GM23248 (cell line): ENCODE data around the gene POMP. TPM values are rescaled to one million over a fixed set of nuclear protein-coding genes. Genes with fewer than 3 reads are reported as not detected.

Experiments used
- DNase-seq: peaks from one replicate; pipeline ENCODE4 v3.0.0-alpha.2; 2015
- H2AFZ ChIP-seq: fragments of 200-600 bp; sonication (generic); 2 replicates; pipeline ENCODE4 v1.6.1; 2016; ENCODE audit warnings: antibody characterized with exemption
- H3F3A ChIP-seq: fragments of 200-600 bp; sonication (generic); 2 replicates; pipeline ENCODE4 v1.6.1; 2016; ENCODE audit warnings: mild to moderate bottlenecking, antibody characterized with exemption, mixed run types; ENCODE audit not compliant: insufficient read depth
- H3K27ac ChIP-seq: fragments of 200-600 bp; sonication (generic); 2 replicates; pipeline ENCODE4 v1.5.1; 2016; ENCODE audit warnings: mild to moderate bottlenecking
- H3K27me3 ChIP-seq: fragments of 200-600 bp; sonication (generic); replicated peaks from 2 replicates; pipeline ENCODE4 v1.6.1; 2016; ENCODE audit warnings: mild to moderate bottlenecking; ENCODE audit not compliant: insufficient read depth
- H3K36me3 ChIP-seq: fragments of 200-600 bp; sonication (generic); 2 replicates; pipeline ENCODE4 v1.6.1; 2016; ENCODE audit warnings: low read depth, mild to moderate bottlenecking
- H3K4me1 ChIP-seq: fragments of 200-600 bp; sonication (generic); 2 replicates; pipeline ENCODE4 v1.6.1; 2016; ENCODE audit warnings: mild to moderate bottlenecking; ENCODE audit not compliant: insufficient read depth
- H3K4me2 ChIP-seq: fragments of 200-600 bp; sonication (generic); one replicate; pipeline ENCODE4 v1.6.1; 2016; ENCODE audit warnings: mild to moderate bottlenecking; ENCODE audit not compliant: unreplicated experiment
- H3K4me3 ChIP-seq: fragments of 200-600 bp; sonication (generic); 2 replicates; pipeline ENCODE4 v1.5.1; 2016; ENCODE audit warnings: mild to moderate bottlenecking
- H3K79me2 ChIP-seq: fragments of 200-600 bp; sonication (generic); 2 replicates; pipeline ENCODE4 v1.6.1; 2016; ENCODE audit warnings: mild to moderate bottlenecking; ENCODE audit not compliant: insufficient read depth
- H3K9ac ChIP-seq: fragments of 200-600 bp; sonication (generic); 2 replicates; pipeline ENCODE4 v1.6.1; 2016; ENCODE audit warnings: mild to moderate bottlenecking
- H3K9me2 ChIP-seq: fragments of 200-600 bp; sonication (generic); 2 replicates; pipeline ENCODE4 v1.6.1; 2016; ENCODE audit warnings: mixed run types, mild to moderate bottlenecking, moderate library complexity; ENCODE audit not compliant: insufficient read depth
- H3K9me3 ChIP-seq: fragments of 200-600 bp; sonication (generic); one replicate; pipeline ENCODE4 v1.6.1; 2017; ENCODE audit warnings: low read depth
- H4K20me1 ChIP-seq: fragments of 200-600 bp; sonication (generic); 2 replicates; pipeline ENCODE4 v1.6.0; 2016; ENCODE audit not compliant: insufficient read depth
- EZH2 ChIP-seq: fragments of 200-600 bp; sonication (generic); IDR thresholded peaks from 2 replicates; pipeline ENCODE4 v1.6.1; 2018; ENCODE audit warnings: antibody characterized with exemption, mild to moderate bottlenecking; ENCODE audit not compliant: insufficient read depth, poor library complexity, severe bottlenecking
- EZH2phosphoT487 ChIP-seq: fragments of 200-600 bp; sonication (generic); IDR thresholded peaks from 2 replicates; pipeline ENCODE4 v1.6.1; 2018; ENCODE audit warnings: antibody characterized with exemption, moderate library complexity, mild to moderate bottlenecking, low read depth; ENCODE audit not compliant: insufficient read depth
- WGBS, 2 experiments: methylation state at CpG; one replicate each; pipeline ENCODE4 v1.1.6; 2015 to 2017; ENCODE audit warnings: low lambda C conversion rate in 2 of 2, low coverage in 1 of 2; ENCODE audit errors: missing lambda C conversion rate in 2 of 2; 5-methylcytosine and 5-hydroxymethylcytosine counted together
- in situ Hi-C: fragments of 300-500 bp; cut with MboI; formaldehyde crosslinking; loops from 2 replicates; pipeline ENCODE4 v1.15.0; 2020
- polyA plus RNA-seq: library from polyadenylated mRNA; unstranded; fragments of >200 nt; fragmentation: Nextera tagmentation; extraction: Ambion mirVana; gene quantifications from 2 replicates; pipeline ENCODE4 v1.2.1, GENCODE V29; 2016
- total RNA-seq: library from RNA; depleted of rRNA; stranded (reverse); fragments of >200 nt; shearing (Covaris generic); gene quantifications from 2 replicates; pipeline ENCODE4 v1.2.3, GENCODE V29; 2014

Gene POMP
- total and polyA plus RNA-seq, 2 experiments from 2014 or later, result 125 to 335 TPM

- H3K36me3 ChIP-seq, result no peaks in the 10 kb centered on the region
- H3K4me2 ChIP-seq, result no peak overlapping the region
- H2AFZ ChIP-seq, result no peak overlapping the region
- H3K4me3 ChIP-seq, result no peak overlapping the region
- 88% methylated on average over 12 of the region's 12 CpGs for WGBS, 2 experiments
- DNase-seq, result no peak
- H3F3A ChIP-seq, result peaks cover 5% of the 10 kb centered on the region
- H3K9me3 ChIP-seq, result no peaks in the 10 kb centered on the region
- peaks cover 5% of the 10 kb centered on the region for H3K4me1 ChIP-seq
- no peaks in the 10 kb centered on the region for H3K27me3 ChIP-seq
- TF ChIP-seq EZH2 (no peak), EZH2phosphoT487 (no peak)
- in situ Hi-C loops, result no loop called here
- H3K79me2 ChIP-seq, result no peaks in the 10 kb centered on the region
- no peak overlapping the region for H3K9ac ChIP-seq
- H3K9me2 ChIP-seq, result no peaks in the 10 kb centered on the region
- no peaks in the 10 kb centered on the region for H4K20me1 ChIP-seq
- no peak overlapping the region for H3K27ac ChIP-seq
Observed at GRCh38 chr13:28640861-28641599, 17.9 kb upstream of the POMP start.

- Histone ChIP-seq H3K4me3 (no peak overlapping the region), H3K9ac (no peak overlapping the region), H2AFZ (no peak overlapping the region), H4K20me1 (no peaks in the 10 kb centered on the region), H3F3A (0 out of 2 replicates have a peak, but pooled peaks cover under 1% of the 10 kb centered on the region), H3K4me1 (peaks cover under 1% of the 10 kb centered on the region; the same call in 1 of the 2 replicates), H3K36me3 (no peaks in the 10 kb centered on the region), H3K9me3 (no peaks in the 10 kb centered on the region), H3K27me3 (no peaks in the 10 kb centered on the region), H3K79me2 (no peaks in the 10 kb centered on the region), H3K9me2 (no peaks in the 10 kb centered on the region), H3K27ac (no peak overlapping the region), H3K4me2 (no peak overlapping the region)
- no peak for DNase-seq
- no peak for TF ChIP-seq EZH2
- no peak for TF ChIP-seq EZH2phosphoT487
- WGBS, 2 experiments, result 65 to 66% methylated on average over 3 of the region's 3 CpGs
- in situ Hi-C loops, result no loop called here
Observed at GRCh38 chr13:28641600-28641926, 17.4 kb upstream of the POMP start.

- H3K9me2 ChIP-seq, result no peaks in the 10 kb centered on the region
- no peak overlapping the region for H3K4me3 ChIP-seq
- peaks cover 23% of the 10 kb centered on the region for H3F3A ChIP-seq
- H3K27me3 ChIP-seq, result no peaks in the 10 kb centered on the region
- H3K9ac ChIP-seq, result no peak overlapping the region
- no peaks in the 10 kb centered on the region for H4K20me1 ChIP-seq
- WGBS, 2 experiments, result 85% methylated on average over 2 of the region's 2 CpGs
- H3K9me3 ChIP-seq, result no peaks in the 10 kb centered on the region
- H3K4me2 ChIP-seq, result no peak overlapping the region
- H3K79me2 ChIP-seq, result peaks cover 42% of the 10 kb centered on the region
- no peaks in the 10 kb centered on the region for H3K36me3 ChIP-seq
- in situ Hi-C loops, result no loop called here
- DNase-seq, result peak; percentile 59
- no peak for TF ChIP-seq EZH2
- no peak for TF ChIP-seq EZH2phosphoT487
- no peak overlapping the region for H2AFZ ChIP-seq
- H3K4me1 ChIP-seq, result peaks cover 33% of the 10 kb centered on the region
- peak overlapping the region; percentile 62 for H3K27ac ChIP-seq
Observed at GRCh38 chr13:28650284-28650683, 8.6 kb upstream of the POMP start.

GRCh38 chr13:28651810-28652401, 7.0 kb upstream of the POMP start:
- Histone ChIP-seq H3K36me3 (no peaks in the 10 kb centered on the region), H4K20me1 (no peaks in the 10 kb centered on the region), H3K4me3 (no peak overlapping the region), H3F3A (peaks cover 38% of the 10 kb centered on the region), H2AFZ (no peak overlapping the region), H3K27me3 (no peaks in the 10 kb centered on the region), H3K27ac (no peak overlapping the region), H3K9ac (no peak overlapping the region), H3K9me2 (no peaks in the 10 kb centered on the region), H3K4me1 (peaks cover 48% of the 10 kb centered on the region), H3K9me3 (no peaks in the 10 kb centered on the region), H3K4me2 (no peak overlapping the region), H3K79me2 (peaks cover 53% of the 10 kb centered on the region)
- in situ Hi-C loops, result no loop called here
- 75 to 79% methylated on average over 7 of the region's 7 CpGs for WGBS, 2 experiments
- TF ChIP-seq EZH2phosphoT487 (no peak), EZH2 (no peak)
- no peak for DNase-seq
